Measurements from ENCODE around the gene CCDC60. TPM values are rescaled to one million over a fixed set of nuclear protein-coding genes. Genes with fewer than 3 reads are reported as not detected.
A peak's percentile ranks its signal among the peaks of the same experiment; 100 is the strongest.

Gene CCDC60
- polyA plus RNA-seq, 3 donors = 0.17 TPM; not detected in 2

- DNase-seq (ENCODE audit: low read depth in 3 of 3, low spot score in 2 of 3) = no peak
Observed at GRCh38 chr12:119501052-119501451, 166.5 kb downstream of the CCDC60 start.

- no peak for DNase-seq (ENCODE audit: low read depth in 3 of 3, low spot score in 2 of 3)
Observed at GRCh38 chr12:119505001-119505400, 170.5 kb downstream of the CCDC60 start.

GRCh38 chr12:119512772-119513497 is 178.4 kb downstream of the CCDC60 start:
- DNase-seq (ENCODE audit: low read depth in 3 of 3, low spot score in 2 of 3) = peak; percentile 12 to 29 (median 13)

- DNase-seq (ENCODE audit: low read depth in 3 of 3, low spot score in 2 of 3) = peak in 2 of 3 donors; percentile 10 to 23
Observed at GRCh38 chr12:119528241-119528640, 193.7 kb downstream of the CCDC60 start.

GRCh38 chr12:119540476-119540875 is 205.9 kb downstream of the CCDC60 start:
- DNase-seq (ENCODE audit: low read depth in 3 of 3, low spot score in 2 of 3) = no peak

GRCh38 chr12:119544765-119545625 is 210.5 kb downstream of the CCDC60 start:
- peak; percentile 43 to 48 (median 44) for DNase-seq (ENCODE audit: low read depth in 3 of 3, low spot score in 2 of 3)

- DNase-seq (ENCODE audit: low read depth in 3 of 3, low spot score in 2 of 3) = no peak
Observed at GRCh38 chr12:119546340-119546739, 211.8 kb downstream of the CCDC60 start.

- no peak for DNase-seq (ENCODE audit: low read depth in 3 of 3, low spot score in 2 of 3)
Observed at GRCh38 chr12:119547001-119547400, 212.5 kb downstream of the CCDC60 start.

- DNase-seq (ENCODE audit: low read depth in 3 of 3, low spot score in 2 of 3) = no peak
Observed at GRCh38 chr12:119556854-119557253, 222.3 kb downstream of the CCDC60 start.

GRCh38 chr12:119565404-119565803 is 230.9 kb downstream of the CCDC60 start:
- no peak for DNase-seq (ENCODE audit: low read depth in 3 of 3, low spot score in 2 of 3)

- DNase-seq (ENCODE audit: low read depth in 3 of 3, low spot score in 2 of 3) = no peak
Observed at GRCh38 chr12:119570771-119571170, 236.2 kb downstream of the CCDC60 start.

- DNase-seq (ENCODE audit: low read depth in 3 of 3, low spot score in 2 of 3) = no peak
Observed at GRCh38 chr12:119573086-119573485, 238.6 kb downstream of the CCDC60 start.

GRCh38 chr12:119574255-119574654 is 239.7 kb downstream of the CCDC60 start:
- DNase-seq (ENCODE audit: low read depth in 3 of 3, low spot score in 2 of 3) = no peak

- DNase-seq (ENCODE audit: low read depth in 3 of 3, low spot score in 2 of 3) = no peak
Observed at GRCh38 chr12:119576118-119576810, 241.7 kb downstream of the CCDC60 start.

GRCh38 chr12:119576915-119577314 is 242.4 kb downstream of the CCDC60 start:
- no peak for DNase-seq (ENCODE audit: low read depth in 3 of 3, low spot score in 2 of 3)

- DNase-seq (ENCODE audit: low read depth in 3 of 3, low spot score in 2 of 3) = no peak
Observed at GRCh38 chr12:119578112-119578511, 243.6 kb downstream of the CCDC60 start.

GRCh38 chr12:119589097-119589496 is 254.6 kb downstream of the CCDC60 start:
- no peak for DNase-seq (ENCODE audit: low read depth in 3 of 3, low spot score in 2 of 3)

- no peak for DNase-seq (ENCODE audit: low read depth in 3 of 3, low spot score in 2 of 3)
Observed at GRCh38 chr12:119589634-119590033, 255.1 kb downstream of the CCDC60 start.
